Karpas-422 (cell line): ENCODE results near the gene BCL2. TPM values are rescaled to one million over a fixed set of nuclear protein-coding genes. Genes with fewer than 3 reads are reported as not detected.
"Not testable (repeated sequence)": the region's sequence is repeated elsewhere in the genome, so short reads cannot be mapped to it uniquely, and the experiment has no call there.

ENCODE experiments used
- DNase-seq: peaks from one replicate; pipeline ENCODE4 v3.0.0-alpha.2; 2015
- H2AFZ ChIP-seq: fragments of 200-600 bp; sonication (generic); 2 replicates; pipeline ENCODE4 v1.6.1; 2014; ENCODE audit warnings: antibody characterized with exemption, low read length, mixed read lengths
- H3K27ac ChIP-seq: fragments of 200-600 bp; sonication (generic); 2 replicates; pipeline ENCODE4 v1.5.1; 2014; ENCODE audit warnings: mild to moderate bottlenecking, low read length, moderate library complexity
- H3K27me3 ChIP-seq: fragments of 200-600 bp; sonication (generic); 2 replicates; pipeline ENCODE4 v1.6.1; 2014; ENCODE audit warnings: low read length, mixed read lengths
- H3K36me3 ChIP-seq: fragments of 200-600 bp; sonication (generic); 2 replicates; pipeline ENCODE4 v1.6.1; 2014; ENCODE audit warnings: low read length, mixed read lengths; ENCODE audit not compliant: insufficient read depth
- H3K4me1 ChIP-seq: fragments of 200-600 bp; sonication (generic); 2 replicates; pipeline ENCODE4 v1.6.1; 2014; ENCODE audit warnings: mild to moderate bottlenecking, low read length, mixed read lengths
- H3K4me2 ChIP-seq: fragments of 200-600 bp; sonication (generic); 2 replicates; pipeline ENCODE4 v1.6.1; 2014; ENCODE audit warnings: low read length, low read depth, mild to moderate bottlenecking; ENCODE audit not compliant: poor library complexity, severe bottlenecking
- H3K4me3 ChIP-seq: fragments of 200-600 bp; sonication (generic); 2 replicates; pipeline ENCODE4 v1.5.1; 2014; ENCODE audit warnings: mild to moderate bottlenecking, antibody characterized with exemption, low read length, mixed read lengths
- H3K79me2 ChIP-seq: fragments of 200-600 bp; sonication (generic); 2 replicates; pipeline ENCODE4 v1.6.1; 2014; ENCODE audit warnings: mild to moderate bottlenecking, low read length, mixed read lengths
- H3K9ac ChIP-seq: fragments of 200-600 bp; sonication (generic); 2 replicates; pipeline ENCODE4 v1.6.0; 2014; ENCODE audit warnings: low read length
- H3K9me2 ChIP-seq: fragments of 200-600 bp; sonication (generic), shearing (Covaris generic); replicated peaks from 2 replicates; pipeline ENCODE4 v1.6.0; 2014; ENCODE audit warnings: mild to moderate bottlenecking, low read length, moderate library complexity; ENCODE audit not compliant: insufficient read depth
- H3K9me3 ChIP-seq: fragments of 300-700, 200-600 bp; sonication (generic); 2 replicates; pipeline ENCODE4 v1.6.1; 2014; ENCODE audit warnings: low read length, mixed read lengths
- H4K20me1 ChIP-seq: fragments of 200-600 bp; sonication (generic); 2 replicates; pipeline ENCODE4 v1.6.1; 2014; ENCODE audit warnings: mild to moderate bottlenecking, antibody characterized with exemption, low read length, low read depth; ENCODE audit not compliant: insufficient read depth
- total RNA-seq: library from RNA; depleted of rRNA; stranded (reverse); fragments of >200 nt; shearing (Covaris generic); gene quantifications from 2 replicates; pipeline ENCODE4 v1.2.3, GENCODE V29; 2014; ENCODE audit warnings: low replicate concordance

Gene BCL2
- total RNA-seq, 1 experiment from 2014 or later: 271 TPM

- no peaks in the 10 kb centered on the region for H3K9me3 ChIP-seq
- peak overlapping the region; percentile 76 for H3K27ac ChIP-seq
- H2AFZ ChIP-seq: no peak overlapping the region
- H3K4me2 ChIP-seq: peak overlapping the region; percentile 52
- H3K9me2 ChIP-seq: no peaks in the 10 kb centered on the region
- H3K79me2 ChIP-seq: peaks cover 92% of the 10 kb centered on the region
- H4K20me1 ChIP-seq: no peaks in the 10 kb centered on the region
- DNase-seq: no peak
- H3K4me1 ChIP-seq: peaks cover 74% of the 10 kb centered on the region
- H3K36me3 ChIP-seq: no peaks in the 10 kb centered on the region; the same call in 1 of the 2 replicates
- no peaks in the 10 kb centered on the region for H3K27me3 ChIP-seq
- no peak overlapping the region for H3K4me3 ChIP-seq
- peak overlapping the region; percentile 32; the same call in 1 of the 2 replicates for H3K9ac ChIP-seq
Observed at GRCh38 chr18:63206433-63207142, 113.0 kb downstream of the BCL2 start.

- no peak overlapping the region for H2AFZ ChIP-seq
- H4K20me1 ChIP-seq: no peaks in the 10 kb centered on the region
- no peaks in the 10 kb centered on the region for H3K9me2 ChIP-seq
- no peak overlapping the region for H3K9ac ChIP-seq
- H3K4me1 ChIP-seq: peaks cover 66% of the 10 kb centered on the region
- no peak overlapping the region for H3K4me3 ChIP-seq
- peak overlapping the region; percentile 52 for H3K4me2 ChIP-seq
- H3K36me3 ChIP-seq: no peaks in the 10 kb centered on the region; the same call in 1 of the 2 replicates
- no peaks in the 10 kb centered on the region for H3K27me3 ChIP-seq
- no peaks in the 10 kb centered on the region for H3K9me3 ChIP-seq
- H3K27ac ChIP-seq: peak overlapping the region; percentile 76
- peaks cover 95% of the 10 kb centered on the region for H3K79me2 ChIP-seq
- DNase-seq: no peak
Observed at GRCh38 chr18:63205791-63206252, 113.7 kb downstream of the BCL2 start.

GRCh38 chr18:63203497-63203896, 116.1 kb downstream of the BCL2 start:
- Histone ChIP-seq H3K4me3 (no peak overlapping the region), H3K9me2 (no peaks in the 10 kb centered on the region), H3K27me3 (no peaks in the 10 kb centered on the region), H3K79me2 (peaks cover 95% of the 10 kb centered on the region), H3K4me1 (peaks cover 53% of the 10 kb centered on the region), H4K20me1 (peaks cover 4% of the 10 kb centered on the region; the same call in 1 of the 2 replicates), H3K9ac (no peak overlapping the region), H3K4me2 (no peak overlapping the region), H2AFZ (no peak overlapping the region), H3K36me3 (no peaks in the 10 kb centered on the region; the same call in 1 of the 2 replicates), H3K9me3 (no peaks in the 10 kb centered on the region), H3K27ac (peak overlapping the region; percentile 76; the same call in 1 of the 2 replicates)
- no peak for DNase-seq

GRCh38 chr18:63202828-63203227, 116.7 kb downstream of the BCL2 start:
- Histone ChIP-seq H3K9ac (no peak overlapping the region), H3K4me3 (no peak overlapping the region), H3K27ac (no peak overlapping the region), H2AFZ (no peak overlapping the region), H3K4me1 (peaks cover 53% of the 10 kb centered on the region), H3K79me2 (peaks cover 95% of the 10 kb centered on the region), H4K20me1 (peaks cover 4% of the 10 kb centered on the region; the same call in 1 of the 2 replicates), H3K9me3 (no peaks in the 10 kb centered on the region), H3K9me2 (no peaks in the 10 kb centered on the region), H3K4me2 (no peak overlapping the region), H3K27me3 (no peaks in the 10 kb centered on the region), H3K36me3 (no peaks in the 10 kb centered on the region; the same call in 1 of the 2 replicates)
- no peak for DNase-seq

- DNase-seq, H2AFZ ChIP-seq, H3K4me2 ChIP-seq, H3K27ac ChIP-seq, H3K9me3 ChIP-seq, H3K9ac ChIP-seq, H3K27me3 ChIP-seq, H3K36me3 ChIP-seq, H3K4me3 ChIP-seq, H4K20me1 ChIP-seq, H3K9me2 ChIP-seq: not testable (repeated sequence)
- H3K4me1 ChIP-seq: peaks cover 50% of the 10 kb centered on the region
- H3K79me2 ChIP-seq: peaks cover 93% of the 10 kb centered on the region
Observed at GRCh38 chr18:63201456-63201855, 118.1 kb downstream of the BCL2 start.

GRCh38 chr18:63199743-63200241, 119.8 kb downstream of the BCL2 start:
- DNase-seq: no peak

GRCh38 chr18:63198868-63199742, 120.5 kb downstream of the BCL2 start:
- Histone ChIP-seq H3K9ac (no peak overlapping the region), H3K79me2 (peaks cover 93% of the 10 kb centered on the region), H3K27me3 (no peaks in the 10 kb centered on the region), H3K4me3 (no peak overlapping the region), H3K36me3 (no peaks in the 10 kb centered on the region; the same call in 1 of the 2 replicates), H3K9me3 (no peaks in the 10 kb centered on the region), H3K27ac (peak overlapping the region; percentile 67), H2AFZ (no peak overlapping the region), H4K20me1 (peaks cover 4% of the 10 kb centered on the region; the same call in 1 of the 2 replicates), H3K4me2 (no peak overlapping the region), H3K9me2 (no peaks in the 10 kb centered on the region), H3K4me1 (peaks cover 35% of the 10 kb centered on the region)
- no peak for DNase-seq

More at GRCh38 chr18:63199743-63200241, 119.8 kb downstream of the BCL2 start:
- Histone ChIP-seq H3K36me3 (no peaks in the 10 kb centered on the region; the same call in 1 of the 2 replicates), H3K27ac (no peak overlapping the region), H3K9ac (no peak overlapping the region), H2AFZ (no peak overlapping the region), H3K4me2 (no peak overlapping the region), H3K9me2 (no peaks in the 10 kb centered on the region), H4K20me1 (peaks cover 4% of the 10 kb centered on the region; the same call in 1 of the 2 replicates), H3K4me1 (peaks cover 40% of the 10 kb centered on the region), H3K9me3 (no peaks in the 10 kb centered on the region), H3K79me2 (peaks cover 93% of the 10 kb centered on the region), H3K4me3 (no peak overlapping the region), H3K27me3 (no peaks in the 10 kb centered on the region)
